ENCODE data around the gene SEC31A.

SEC31A gene

GRCh38 chr4:82913305-82913704, 22.4 kb upstream of the SEC31A start:
- H2BK12ac ChIP-seq (ENCODE audit: low read length in 2 of 2) = no peak overlapping the region
- no peak overlapping the region for H2BK5ac ChIP-seq (ENCODE audit: low read depth, low read length, poor library complexity, severe bottlenecking)
- H4K91ac ChIP-seq (ENCODE audit: low read length) = no peak overlapping the region
- no peaks in the 10 kb centered on the region for H3K4me1 ChIP-seq (ENCODE audit: control insufficient read depth, insufficient read depth, low read depth, low read length)
- H4K8ac ChIP-seq (ENCODE audit: low read length) = no peak overlapping the region
- no peaks in the 10 kb centered on the region for H3K9me3 ChIP-seq (ENCODE audit: control insufficient read depth, low read length)
- H3K23ac ChIP-seq (ENCODE audit: low read length in 2 of 2) = no peak overlapping the region
- H2BK120ac ChIP-seq (ENCODE audit: low read depth, low read length) = no peak overlapping the region
- H3K4me2 ChIP-seq (ENCODE audit: low read length, poor library complexity, severe bottlenecking) = no peak overlapping the region
- peaks cover 4 to 19% of the 10 kb centered on the region in 2 experiments for H3K36me3 ChIP-seq (ENCODE audit: control insufficient read depth in 1 of 2, insufficient read depth in 2 of 2, low read depth in 1 of 2, low read length in 2 of 2)
- no peak overlapping the region for H3K9ac ChIP-seq (ENCODE audit: low read length)
- WGBS = no CpG with 5 or more reads among the region's 2 CpGs
- no peak overlapping the region for H2BK15ac ChIP-seq (ENCODE audit: low read depth, poor library complexity, severe bottlenecking)
- no peak overlapping the region for H2AK5ac ChIP-seq (ENCODE audit: low read length, severe bottlenecking)
- no peak overlapping the region for H3K4ac ChIP-seq (ENCODE audit: low read depth in 1 of 2, low read length in 2 of 2)
- no peaks in the 10 kb centered on the region for H3K27me3 ChIP-seq (ENCODE audit: control insufficient read depth in 1 of 2, insufficient read depth in 1 of 2, low read length in 2 of 2)
- no peak overlapping the region for H2AFZ ChIP-seq (ENCODE audit: low read depth, low read length)
- H3K27ac ChIP-seq (ENCODE audit: low read length, poor library complexity, severe bottlenecking) = no peak overlapping the region
- DNase-seq = no peak
- H3K14ac ChIP-seq (ENCODE audit: low read length in 2 of 2) = no peak overlapping the region
- H3K79me1 ChIP-seq (replicated peaks; ENCODE audit: low read length, poor library complexity, severe bottlenecking) = peaks cover 3% of the 10 kb centered on the region
- no peak overlapping the region for H3K4me3 ChIP-seq (ENCODE audit: insufficient read depth in 1 of 2, low read depth in 1 of 2, low read length in 2 of 2)
- H3K18ac ChIP-seq (ENCODE audit: low read depth in 1 of 2, low read length in 2 of 2) = no peak overlapping the region

GRCh38 chr4:82909326-82909725, 18.4 kb upstream of the SEC31A start:
- no peak overlapping the region for H2BK12ac ChIP-seq (ENCODE audit: low read length in 2 of 2)
- H3K79me1 ChIP-seq (replicated peaks; ENCODE audit: low read length, poor library complexity, severe bottlenecking) = peaks cover 3% of the 10 kb centered on the region
- no CpG with 5 or more reads among the region's 1 CpG for WGBS
- no peak overlapping the region for H2BK120ac ChIP-seq (ENCODE audit: low read depth, low read length)
- no peak overlapping the region for H3K4me3 ChIP-seq (ENCODE audit: insufficient read depth in 1 of 2, low read depth in 1 of 2, low read length in 2 of 2)
- H3K4me1 ChIP-seq (ENCODE audit: control insufficient read depth, insufficient read depth, low read depth, low read length) = no peaks in the 10 kb centered on the region
- no peak for DNase-seq
- H2AK5ac ChIP-seq (ENCODE audit: low read length, severe bottlenecking) = no peak overlapping the region
- no peak overlapping the region for H3K14ac ChIP-seq (ENCODE audit: low read length in 2 of 2)
- no peaks in the 10 kb centered on the region for H3K9me3 ChIP-seq (ENCODE audit: control insufficient read depth, low read length)
- no peak overlapping the region for H3K23ac ChIP-seq (ENCODE audit: low read length in 2 of 2)
- no peak overlapping the region for H4K8ac ChIP-seq (ENCODE audit: low read length)
- no peak overlapping the region for H2AFZ ChIP-seq (ENCODE audit: low read depth, low read length)
- H3K27ac ChIP-seq (ENCODE audit: low read length, poor library complexity, severe bottlenecking) = no peak overlapping the region
- H3K4ac ChIP-seq (ENCODE audit: low read depth in 1 of 2, low read length in 2 of 2) = no peak overlapping the region
- no peak overlapping the region for H2BK15ac ChIP-seq (ENCODE audit: low read depth, poor library complexity, severe bottlenecking)
- no peak overlapping the region for H3K4me2 ChIP-seq (ENCODE audit: low read length, poor library complexity, severe bottlenecking)
- H3K18ac ChIP-seq (ENCODE audit: low read depth in 1 of 2, low read length in 2 of 2) = no peak overlapping the region
- no peak overlapping the region for H4K91ac ChIP-seq (ENCODE audit: low read length)
- peaks cover 4 to 16% of the 10 kb centered on the region in 2 experiments for H3K36me3 ChIP-seq (ENCODE audit: control insufficient read depth in 1 of 2, insufficient read depth in 2 of 2, low read depth in 1 of 2, low read length in 2 of 2)
- no peak overlapping the region for H2BK5ac ChIP-seq (ENCODE audit: low read depth, low read length, poor library complexity, severe bottlenecking)
- no peak overlapping the region for H3K9ac ChIP-seq (ENCODE audit: low read length)
- no peaks in the 10 kb centered on the region for H3K27me3 ChIP-seq (ENCODE audit: control insufficient read depth in 1 of 2, insufficient read depth in 1 of 2, low read length in 2 of 2)

- no peaks in the 10 kb centered on the region for H3K4me1 ChIP-seq (ENCODE audit: control insufficient read depth, insufficient read depth, low read depth, low read length)
- H3K4ac ChIP-seq (ENCODE audit: low read depth in 1 of 2, low read length in 2 of 2) = no peak overlapping the region
- no peak overlapping the region for H2BK5ac ChIP-seq (ENCODE audit: low read depth, low read length, poor library complexity, severe bottlenecking)
- H2BK15ac ChIP-seq (ENCODE audit: low read depth, poor library complexity, severe bottlenecking) = no peak overlapping the region
- H2AK5ac ChIP-seq (ENCODE audit: low read length, severe bottlenecking) = no peak overlapping the region
- no peak overlapping the region for H3K4me2 ChIP-seq (ENCODE audit: low read length, poor library complexity, severe bottlenecking)
- DNase-seq = no peak
- H3K27me3 ChIP-seq (ENCODE audit: control insufficient read depth in 1 of 2, insufficient read depth in 1 of 2, low read length in 2 of 2) = no peaks in the 10 kb centered on the region
- 100% methylated on average over 2 of the region's 3 CpGs for WGBS
- no peak overlapping the region for H2AFZ ChIP-seq (ENCODE audit: low read depth, low read length)
- no peak overlapping the region for H2BK12ac ChIP-seq (ENCODE audit: low read length in 2 of 2)
- H3K18ac ChIP-seq (ENCODE audit: low read depth in 1 of 2, low read length in 2 of 2) = no peak overlapping the region
- no peak overlapping the region for H3K14ac ChIP-seq (ENCODE audit: low read length in 2 of 2)
- no peak overlapping the region for H3K23ac ChIP-seq (ENCODE audit: low read length in 2 of 2)
- no peaks in the 10 kb centered on the region for H3K9me3 ChIP-seq (ENCODE audit: control insufficient read depth, low read length)
- no peak overlapping the region for H4K8ac ChIP-seq (ENCODE audit: low read length)
- no peak overlapping the region for H3K27ac ChIP-seq (ENCODE audit: low read length, poor library complexity, severe bottlenecking)
- no peak overlapping the region for H3K9ac ChIP-seq (ENCODE audit: low read length)
- H3K79me1 ChIP-seq (replicated peaks; ENCODE audit: low read length, poor library complexity, severe bottlenecking) = peaks cover 7% of the 10 kb centered on the region
- H3K36me3 ChIP-seq (ENCODE audit: control insufficient read depth in 1 of 2, insufficient read depth in 2 of 2, low read depth in 1 of 2, low read length in 2 of 2) = peaks cover 4 to 12% of the 10 kb centered on the region in 2 experiments
- H4K91ac ChIP-seq (ENCODE audit: low read length) = no peak overlapping the region
- H2BK120ac ChIP-seq (ENCODE audit: low read depth, low read length) = no peak overlapping the region
- no peak overlapping the region for H3K4me3 ChIP-seq (ENCODE audit: insufficient read depth in 1 of 2, low read depth in 1 of 2, low read length in 2 of 2)
Observed at GRCh38 chr4:82906469-82906868, 15.5 kb upstream of the SEC31A start.

- Histone ChIP-seq H4K91ac (ENCODE audit: low read length) (no peak overlapping the region), H4K8ac (ENCODE audit: low read length) (no peak overlapping the region), H3K14ac (ENCODE audit: low read length in 2 of 2) (no peak overlapping the region), H3K18ac (ENCODE audit: low read depth in 1 of 2, low read length in 2 of 2) (no peak overlapping the region), H3K4me3 (ENCODE audit: insufficient read depth in 1 of 2, low read depth in 1 of 2, low read length in 2 of 2) (no peak overlapping the region), H2AK5ac (ENCODE audit: low read length, severe bottlenecking) (no peak overlapping the region), H3K9ac (ENCODE audit: low read length) (peak overlapping the region; percentile 31), H2BK12ac (ENCODE audit: low read length in 2 of 2) (no peak overlapping the region), H2AFZ (ENCODE audit: low read depth, low read length) (no peak overlapping the region), H3K79me1 (replicated peaks; ENCODE audit: low read length, poor library complexity, severe bottlenecking) (peaks cover 4% of the 10 kb centered on the region), H3K4me2 (ENCODE audit: low read length, poor library complexity, severe bottlenecking) (no peak overlapping the region), H3K4me1 (ENCODE audit: control insufficient read depth, insufficient read depth, low read depth, low read length) (no peaks in the 10 kb centered on the region), H2BK5ac (ENCODE audit: low read depth, low read length, poor library complexity, severe bottlenecking) (no peak overlapping the region), H3K36me3 (ENCODE audit: control insufficient read depth in 1 of 2, insufficient read depth in 2 of 2, low read depth in 1 of 2, low read length in 2 of 2) (peaks cover 4 to 9% of the 10 kb centered on the region in 2 experiments), H3K4ac (ENCODE audit: low read depth in 1 of 2, low read length in 2 of 2) (no peak overlapping the region), H2BK15ac (ENCODE audit: low read depth, poor library complexity, severe bottlenecking) (no peak overlapping the region), H3K9me3 (ENCODE audit: control insufficient read depth, low read length) (no peaks in the 10 kb centered on the region), H2BK120ac (ENCODE audit: low read depth, low read length) (no peak overlapping the region), H3K23ac (ENCODE audit: low read length in 2 of 2) (no peak overlapping the region), H3K27me3 (ENCODE audit: control insufficient read depth in 1 of 2, insufficient read depth in 1 of 2, low read length in 2 of 2) (no peaks in the 10 kb centered on the region), H3K27ac (ENCODE audit: low read length, poor library complexity, severe bottlenecking) (no peak overlapping the region)
- DNase-seq = peak; percentile 47
- WGBS = 83% methylated on average over 2 of the region's 2 CpGs
Observed at GRCh38 chr4:82905205-82905604, 14.3 kb upstream of the SEC31A start.

Data from mesenchymal stem cell (in vitro differentiated cells and primary cell).